Suppressor macrophage (primary cell): ENCODE data around the gene TMCO5A.
A peak's percentile ranks its signal among the peaks of the same experiment; 100 is the strongest.

Source experiments
- DNase-seq, 4 experiments: peaks; one replicate each; pipeline ENCODE4 v3.0.0-alpha.2; 2020 to 2022

Gene TMCO5A

GRCh38 chr15:37978231-37978630, 43.8 kb downstream of the TMCO5A start:
- no peak for DNase-seq

- no peak for DNase-seq
Measured at GRCh38 chr15:37979671-37980409, 45.4 kb downstream of the TMCO5A start.

- no peak for DNase-seq
Measured at GRCh38 chr15:37981201-37981600, 46.8 kb downstream of the TMCO5A start.

- DNase-seq = peak in 2 of 4 experiments; percentile 14 to 28
Measured at GRCh38 chr15:37981775-37982174, 47.3 kb downstream of the TMCO5A start.

GRCh38 chr15:37984368-37984767, 49.9 kb downstream of the TMCO5A start:
- DNase-seq = no peak

- DNase-seq = peak; percentile 69 to 83 (median 76)
Measured at GRCh38 chr15:37995461-37996347, 61.3 kb downstream of the TMCO5A start.
